ENCODE data around the gene C5orf58. TPM values are rescaled to one million over a fixed set of nuclear protein-coding genes. Genes with fewer than 3 reads are reported as not detected.

Gene C5orf58
- total RNA-seq = not detected in 2 replicates

GRCh38 chr5:170232786-170233185 is at the start of gene C5orf58:
TSS of gene C5orf58 (plus strand) at chr5:170232985. CDS start at chr5:170234977, 1,992 bp downstream.

Other genes starting within 250 kb of the C5orf58 start
- gene FOXI1, start 127.1 kb upstream of the C5orf58 start, total RNA-seq = not detected in 2 replicates
- gene LCP2, start 64.8 kb downstream of the C5orf58 start, total RNA-seq = 3.6 and 4.7 TPM in 2 replicates
- gene KCNMB1, start 156.4 kb downstream of the C5orf58 start, total RNA-seq = 0.32 and 0.91 TPM in 2 replicates